NCI-H524 (cell line): ENCODE results near the gene MDN1.
A peak's percentile ranks its signal among the peaks of the same experiment; 100 is the strongest.

Experiments used
- DNase-seq, 2 experiments: peaks; one replicate each; lab custom pipeline; 2025; lab: John Stamatoyannopoulos, UW

The MDN1 gene

DNA sequence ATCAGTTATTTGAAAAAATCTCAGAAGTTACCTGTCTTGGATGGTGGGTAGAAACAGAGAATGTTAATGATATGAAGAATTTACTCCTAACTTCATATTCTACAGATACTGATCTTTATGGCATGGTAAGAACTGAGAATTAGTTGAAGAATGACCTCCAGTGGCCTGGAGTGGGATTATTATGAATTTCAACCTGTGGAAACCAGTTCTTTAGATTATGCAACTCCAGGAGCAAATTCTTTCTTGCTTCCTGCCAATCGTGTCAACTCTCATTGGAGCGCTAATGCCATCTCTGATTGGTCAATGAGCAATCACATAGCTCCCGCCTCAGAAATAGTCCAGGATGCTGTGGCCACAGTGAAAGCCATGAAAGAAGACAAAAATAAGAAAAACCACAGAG is 221.6 kb downstream of the MDN1 start:
- DNase-seq, result peak in 1 of 2 experiments; percentile 51

DNA sequence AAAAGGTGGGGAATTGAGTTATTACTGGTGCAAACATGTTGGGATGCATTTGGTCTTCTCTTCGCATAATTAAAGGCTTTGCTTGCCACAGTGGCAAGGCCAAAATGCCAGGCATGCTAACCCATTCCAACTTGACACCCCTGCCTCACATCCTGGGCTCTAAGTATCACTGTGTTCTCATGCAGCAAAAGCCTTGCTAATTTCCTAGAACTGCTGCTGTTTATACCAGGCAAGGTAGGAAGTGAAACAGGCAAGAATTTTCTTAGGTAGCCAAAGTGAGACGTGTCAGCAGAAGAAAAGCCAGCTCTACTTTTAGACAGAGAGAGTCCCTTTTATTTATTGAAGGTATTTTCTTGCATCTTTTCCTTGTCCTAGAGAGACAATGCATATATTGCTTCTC is 222.2 kb downstream of the MDN1 start:
- no peak for DNase-seq

DNA sequence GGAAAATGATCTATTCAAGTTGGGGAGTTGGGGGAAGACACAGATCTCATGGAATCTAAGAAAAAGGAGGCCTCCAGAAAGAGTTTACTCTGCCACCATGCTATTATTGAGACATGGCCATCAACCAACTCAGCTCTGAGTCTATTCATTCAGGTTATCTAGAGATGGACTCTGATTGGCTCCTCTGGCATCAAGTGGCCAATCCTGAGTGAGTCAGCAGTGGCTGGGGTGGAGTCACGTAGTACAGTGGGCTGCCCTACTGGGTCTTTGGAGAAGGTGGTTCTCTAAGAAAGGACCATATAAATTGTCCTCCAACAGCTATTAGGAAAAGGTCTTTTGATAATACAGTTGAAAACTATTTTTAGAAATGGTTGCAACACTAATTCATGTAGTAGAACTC is 223.1 kb downstream of the MDN1 start:
- DNase-seq, result no peak

DNA sequence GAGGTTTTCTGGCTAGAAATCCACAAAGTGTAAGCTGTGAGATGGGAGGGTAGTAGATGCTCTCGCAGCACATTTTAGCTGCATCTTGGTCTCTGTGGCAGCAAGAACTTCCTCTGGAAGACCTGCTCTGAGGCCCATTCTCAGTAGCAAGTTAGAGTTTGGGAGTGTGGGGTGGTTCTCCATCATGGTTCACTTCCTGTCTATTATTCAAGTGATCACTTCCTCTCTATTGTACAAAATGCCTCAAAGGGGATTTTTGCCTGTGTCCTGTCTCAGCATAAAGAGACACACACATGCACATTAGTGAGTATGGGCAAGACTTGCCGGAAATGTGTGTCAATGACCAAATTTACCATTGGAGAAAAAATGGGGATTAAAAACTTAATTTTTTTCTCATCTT is 223.5 kb downstream of the MDN1 start:
- DNase-seq, result no peak
